Mesenchymal stem cell (in vitro differentiated cells and primary cell): ENCODE measurements around the gene RABL2B.

Source experiments
- DNase-seq: peaks from one replicate; pipeline ENCODE4 v3.0.0-alpha.2; 2013
- H2AFZ ChIP-seq: one replicate; pipeline ENCODE4 v1.6.1; 2013; ENCODE audit warnings: low read depth, mild to moderate bottlenecking, control low read depth, inconsistent platforms, low read length, moderate library complexity
- H2AK5ac ChIP-seq: 2 replicates; pipeline ENCODE4 v1.6.1; 2013; ENCODE audit warnings: low read length, moderate library complexity, mild to moderate bottlenecking, inconsistent platforms; ENCODE audit not compliant: severe bottlenecking
- H2BK120ac ChIP-seq: one replicate; pipeline ENCODE4 v1.6.1; 2013; ENCODE audit warnings: low read depth, mild to moderate bottlenecking, inconsistent platforms, low read length, moderate library complexity
- H2BK12ac ChIP-seq, 2 experiments: one replicate each; pipeline ENCODE4 v1.6.1; 2013; ENCODE audit warnings: inconsistent platforms in 2 of 2, low read length in 2 of 2, mild to moderate bottlenecking in 2 of 2, moderate library complexity in 2 of 2, control low read depth in 1 of 2
- H2BK15ac ChIP-seq: one replicate; pipeline ENCODE4 v1.6.1; 2013; ENCODE audit warnings: mild to moderate bottlenecking, low read depth, inconsistent platforms; ENCODE audit not compliant: poor library complexity, severe bottlenecking
- H2BK5ac ChIP-seq: 2 replicates; pipeline ENCODE4 v1.6.1; 2013; ENCODE audit warnings: low read depth, mild to moderate bottlenecking, low read length, control low read depth, inconsistent platforms; ENCODE audit not compliant: poor library complexity, severe bottlenecking
- H3K14ac ChIP-seq, 2 experiments: one replicate each; pipeline ENCODE4 v1.6.1; 2013; ENCODE audit warnings: inconsistent platforms in 2 of 2, low read length in 2 of 2, control low read depth in 1 of 2, mild to moderate bottlenecking in 1 of 2, moderate library complexity in 1 of 2
- H3K18ac ChIP-seq, 2 experiments: one replicate each; pipeline ENCODE4 v1.6.1; 2013; ENCODE audit warnings: inconsistent platforms in 2 of 2, low read length in 2 of 2, control low read depth in 1 of 2, low read depth in 1 of 2, mild to moderate bottlenecking in 1 of 2
- H3K23ac ChIP-seq, 2 experiments: one replicate each; pipeline ENCODE4 v1.6.1; 2013; ENCODE audit warnings: inconsistent platforms in 2 of 2, low read length in 2 of 2, mild to moderate bottlenecking in 2 of 2, moderate library complexity in 2 of 2, control low read depth in 1 of 2
- H3K27ac ChIP-seq: 2 replicates; pipeline ENCODE4 v1.5.1; 2013; ENCODE audit warnings: mild to moderate bottlenecking, moderate library complexity, low read length, control low read depth, inconsistent platforms; ENCODE audit not compliant: poor library complexity, severe bottlenecking
- H3K27me3 ChIP-seq, 2 experiments: 2 replicates each; pipeline versions ENCODE4 v1.6.1 to v1.7.0; 2013; ENCODE audit warnings: low read length in 2 of 2, mild to moderate bottlenecking in 2 of 2, moderate library complexity in 2 of 2, control low read depth in 1 of 2, inconsistent platforms in 1 of 2; ENCODE audit not compliant: control insufficient read depth in 1 of 2, insufficient read depth in 1 of 2
- H3K36me3 ChIP-seq, 2 experiments: 2 replicates each; pipeline versions ENCODE4 v1.6.1 to v1.7.0; 2013; ENCODE audit warnings: low read length in 2 of 2, control low read depth in 1 of 2, inconsistent platforms in 1 of 2, low read depth in 1 of 2, mild to moderate bottlenecking in 1 of 2; ENCODE audit not compliant: insufficient read depth in 2 of 2, control insufficient read depth in 1 of 2
- H3K4ac ChIP-seq, 2 experiments: one replicate each; pipeline ENCODE4 v1.6.1; 2013; ENCODE audit warnings: inconsistent platforms in 2 of 2, low read length in 2 of 2, mild to moderate bottlenecking in 2 of 2, moderate library complexity in 2 of 2, control low read depth in 1 of 2, low read depth in 1 of 2
- H3K4me1 ChIP-seq: 2 replicates; pipeline ENCODE4 v1.6.1; 2013; ENCODE audit warnings: low read depth, low read length, control low read depth; ENCODE audit not compliant: control insufficient read depth, insufficient read depth
- H3K4me2 ChIP-seq: 2 replicates; pipeline ENCODE4 v1.6.1; 2013; ENCODE audit warnings: low read length, mild to moderate bottlenecking, inconsistent platforms; ENCODE audit not compliant: poor library complexity, severe bottlenecking
- H3K4me3 ChIP-seq, 2 experiments: 2 replicates each; pipeline versions ENCODE4 v1.5.1 to v1.7.0; 2013; ENCODE audit warnings: low read length in 2 of 2, mild to moderate bottlenecking in 2 of 2, control low read depth in 1 of 2, low read depth in 1 of 2; ENCODE audit not compliant: insufficient read depth in 1 of 2
- H3K79me1 ChIP-seq: replicated peaks from 2 replicates; pipeline ENCODE4 v1.6.1; 2013; ENCODE audit warnings: mild to moderate bottlenecking, control low read depth, low read length, inconsistent platforms; ENCODE audit not compliant: poor library complexity, severe bottlenecking
- H3K9ac ChIP-seq: 2 replicates; pipeline ENCODE4 v1.7.0; 2013; ENCODE audit warnings: mild to moderate bottlenecking, low read length, moderate library complexity
- H3K9me3 ChIP-seq: 2 replicates; pipeline ENCODE4 v1.7.0; 2013; ENCODE audit warnings: mild to moderate bottlenecking, low read length; ENCODE audit not compliant: control insufficient read depth
- H4K8ac ChIP-seq: one replicate; pipeline ENCODE4 v1.6.1; 2013; ENCODE audit warnings: inconsistent platforms, mild to moderate bottlenecking, low read length, moderate library complexity
- H4K91ac ChIP-seq: one replicate; pipeline ENCODE4 v1.6.1; 2013; ENCODE audit warnings: mild to moderate bottlenecking, low read length, inconsistent platforms
- WGBS: methylation state at CpG from one replicate; pipeline ENCODE4 v1.1.7; 2013; ENCODE audit warnings: mixed read lengths; 5-methylcytosine and 5-hydroxymethylcytosine counted together

The RABL2B gene

DNA sequence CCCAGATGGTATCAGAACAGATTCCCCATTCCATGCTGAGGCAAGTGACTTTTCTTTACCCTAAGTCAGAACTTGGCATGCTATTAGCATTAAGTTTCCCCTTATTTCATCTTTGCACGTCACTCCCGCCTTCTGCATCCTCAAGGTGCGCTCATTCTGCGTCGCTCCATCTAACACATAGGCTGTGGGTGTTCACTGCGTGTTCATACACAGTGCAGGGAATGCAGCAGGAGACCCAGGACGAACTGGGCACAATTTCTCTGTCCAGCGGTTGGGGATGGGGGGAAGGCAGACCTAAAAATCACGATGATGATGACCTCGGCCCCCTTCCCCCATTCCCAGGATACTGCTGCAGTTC, 65.1 kb downstream of the RABL2B start:
- H2AK5ac ChIP-seq = no peak overlapping the region
- DNase-seq = no peak
- H2BK12ac ChIP-seq = no peak overlapping the region
- H3K27ac ChIP-seq = no peak overlapping the region
- WGBS = 90% methylated on average over 10 of the region's 10 CpGs
- no peak overlapping the region for H3K23ac ChIP-seq
- no peak overlapping the region for H2AFZ ChIP-seq
- no peak overlapping the region for H2BK15ac ChIP-seq
- H4K91ac ChIP-seq = no peak overlapping the region
- H2BK120ac ChIP-seq = no peak overlapping the region
- no peak overlapping the region for H3K9ac ChIP-seq
- no peak overlapping the region for H3K14ac ChIP-seq
- peaks cover 32 to 49% of the 10 kb centered on the region in 2 experiments for H3K27me3 ChIP-seq
- no peak overlapping the region for H3K4ac ChIP-seq
- no peak overlapping the region for H4K8ac ChIP-seq
- peaks cover 0 to 9% of the 10 kb centered on the region in 2 experiments for H3K36me3 ChIP-seq
- H3K4me2 ChIP-seq = no peak overlapping the region
- no peak overlapping the region for H2BK5ac ChIP-seq
- H3K79me1 ChIP-seq = no peaks in the 10 kb centered on the region
- no peak overlapping the region for H3K4me3 ChIP-seq
- no peak overlapping the region for H3K18ac ChIP-seq
- H3K9me3 ChIP-seq = no peaks in the 10 kb centered on the region
- peaks cover 6% of the 10 kb centered on the region for H3K4me1 ChIP-seq

DNA sequence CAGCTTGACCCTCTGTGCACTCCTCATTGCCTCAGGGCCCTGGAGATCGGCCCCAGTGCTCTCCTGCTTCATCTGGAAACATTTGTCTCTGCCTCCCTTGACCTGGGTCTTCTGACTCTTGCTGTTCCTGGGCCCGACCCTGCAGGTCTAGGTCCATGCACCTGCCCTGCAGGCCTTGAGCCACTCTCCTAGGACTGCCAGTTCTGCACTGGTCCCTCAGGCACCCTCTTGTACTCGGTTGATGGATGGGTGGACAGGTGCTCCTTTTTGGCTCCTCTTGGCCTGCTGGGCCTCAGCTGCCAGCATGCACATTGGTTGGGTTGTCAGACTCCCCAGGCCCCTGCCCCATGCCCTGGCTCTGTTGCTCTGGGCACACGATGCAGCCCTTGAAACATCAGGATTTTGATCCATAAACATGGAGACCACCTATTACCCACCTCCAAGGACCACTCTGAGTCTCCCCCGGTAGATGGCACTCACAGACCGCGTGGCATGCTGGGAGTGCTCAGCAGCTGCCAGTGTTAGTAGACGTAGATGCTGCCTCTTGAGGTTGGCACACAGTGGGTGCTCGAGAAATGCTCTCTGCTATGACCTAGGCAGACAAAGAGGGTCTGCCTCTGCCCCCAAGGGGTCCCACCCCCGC, 65.6 kb downstream of the RABL2B start:
- Histone ChIP-seq H4K8ac (no peak overlapping the region), H3K4me3 (no peak overlapping the region), H3K79me1 (no peaks in the 10 kb centered on the region), H2BK120ac (no peak overlapping the region), H3K4me1 (peaks cover 6% of the 10 kb centered on the region), H2BK12ac (no peak overlapping the region), H3K9ac (no peak overlapping the region), H2BK5ac (no peak overlapping the region), H3K14ac (no peak overlapping the region), H2BK15ac (no peak overlapping the region), H3K4ac (no peak overlapping the region), H3K36me3 (peaks cover 0 to 9% of the 10 kb centered on the region in 2 experiments), H2AFZ (no peak overlapping the region), H3K9me3 (no peaks in the 10 kb centered on the region), H2AK5ac (no peak overlapping the region), H3K23ac (no peak overlapping the region), H3K4me2 (no peak overlapping the region), H4K91ac (no peak overlapping the region), H3K27ac (no peak overlapping the region), H3K18ac (no peak overlapping the region), H3K27me3 (peaks cover 32 to 45% of the 10 kb centered on the region in 2 experiments)
- 75% methylated on average over 10 of the region's 10 CpGs for WGBS
- no peak for DNase-seq
